Activated CD8-positive, alpha-beta T cell treated with anti-CD3 and anti-CD28 coated beads for 36 hours (primary cell): Measurements from ENCODE around the gene ZNF488. TPM values are rescaled to one million over a fixed set of nuclear protein-coding genes. Genes with fewer than 3 reads are reported as not detected.

Experiments used
- ATAC-seq: fragments of 200-7000 bp; cut with Tn5 transposase; one replicate; pipeline ENCODE4 v1.10.0; 2021; ENCODE audit warnings: mild to moderate bottlenecking, moderate library complexity
- CTCF ChIA-PET: fragments of 350-600 bp; sonication (Branson Sonifier 250); formaldehyde crosslinking; loops from one replicate; lab custom pipeline; 2021; ENCODE audit warnings: antibody characterized with exemption; lab: Charles Lee
- POLR2A ChIA-PET: fragments of 350-600 bp; sonication (Branson Sonifier 250); formaldehyde crosslinking; loops from one replicate; lab custom pipeline; 2021; ENCODE audit warnings: antibody characterized with exemption; lab: Charles Lee
- DNase-seq: peaks from one replicate; pipeline ENCODE4 v3.0.0-alpha.2; 2020
- H3K27ac Mint-ChIP-seq: one replicate; pipeline ENCODE4 v1.8.0; 2021; ENCODE audit warnings: mild to moderate bottlenecking, mixed read lengths
- H3K27me3 Mint-ChIP-seq: one replicate; pipeline ENCODE4 v1.8.0; 2021; ENCODE audit warnings: mixed read lengths
- H3K36me3 Mint-ChIP-seq: one replicate; pipeline ENCODE4 v1.8.0; 2021; ENCODE audit warnings: low read depth, mixed read lengths
- H3K4me1 Mint-ChIP-seq: one replicate; pipeline ENCODE4 v1.8.0; 2021; ENCODE audit warnings: low read depth, mixed read lengths
- H3K4me3 Mint-ChIP-seq: one replicate; pipeline ENCODE4 v1.8.0; 2021; ENCODE audit warnings: mild to moderate bottlenecking, moderate library complexity, mixed read lengths
- H3K9me3 Mint-ChIP-seq: one replicate; pipeline ENCODE4 v1.8.0; 2021; ENCODE audit warnings: mixed read lengths
- CTCF ChIP-seq: fragments of 200-600 bp; IDR thresholded peaks from one replicate; pipeline ENCODE4 v1.8.0; 2022; ENCODE audit warnings: antibody characterized with exemption, mild to moderate bottlenecking
- intact Hi-C: fragments of 100-400 bp; cut with micrococcal nuclease; formaldehyde crosslinking; loops from one replicate; pipeline ENCODE4 v1.10.0; 2022
- total RNA-seq, 2 experiments: library from RNA; stranded (reverse); gene quantifications; one replicate each; pipeline ENCODE4 v1.2.3, GENCODE V29; 2021

Gene ZNF488
- total RNA-seq, 2 experiments from 2014 or later, result 0.36 to 0.58 TPM

GRCh38 chr10:47401874-47402640 is 18.0 kb upstream of the ZNF488 start:
- Mint-ChIP-seq H3K36me3 (no peaks in the 10 kb centered on the region), H3K9me3 (no peaks in the 10 kb centered on the region), H3K27me3 (peaks cover 8% of the 10 kb centered on the region), H3K4me1 (no peaks in the 10 kb centered on the region), H3K27ac (no peak overlapping the region), H3K4me3 (no peak overlapping the region)
- CTCF ChIA-PET, result no interaction called here
- ATAC-seq, result no peak
- DNase-seq, result no peak
- intact Hi-C loops, result no loop called here
- no peak for TF ChIP-seq CTCF
- POLR2A ChIA-PET, result no interaction called here

DNA sequence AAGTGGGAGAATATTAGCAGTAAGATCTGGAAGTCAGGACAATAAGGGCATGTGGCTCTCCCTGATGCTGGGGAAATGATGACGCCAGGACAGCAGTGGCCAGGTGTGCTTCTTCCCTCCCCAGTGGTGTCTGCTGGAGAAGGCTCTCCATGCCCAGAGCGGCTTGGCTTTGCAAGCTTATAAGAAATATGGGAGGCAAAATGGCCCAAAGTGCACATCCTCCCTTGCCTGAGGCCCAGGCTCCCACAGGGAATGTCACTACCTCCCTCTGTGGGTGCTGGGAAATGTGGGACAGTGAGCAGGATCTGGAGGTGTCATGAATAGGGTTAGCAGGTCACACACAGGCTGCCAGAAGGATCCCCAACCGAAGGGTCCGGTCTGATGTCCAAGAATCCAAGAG is 17.1 kb upstream of the ZNF488 start:
- intact Hi-C loops, result no loop called here
- ATAC-seq (no peak), DNase-seq (no peak)
- no peaks in the 10 kb centered on the region for H3K36me3 Mint-ChIP-seq
- no peaks in the 10 kb centered on the region for H3K9me3 Mint-ChIP-seq
- POLR2A ChIA-PET, result no interaction called here
- CTCF ChIA-PET, result no interaction called here
- peaks cover 9% of the 10 kb centered on the region for H3K27me3 Mint-ChIP-seq
- TF ChIP-seq CTCF, result no peak
- H3K27ac Mint-ChIP-seq, result no peak overlapping the region
- H3K4me1 Mint-ChIP-seq, result no peaks in the 10 kb centered on the region
- no peak overlapping the region for H3K4me3 Mint-ChIP-seq

DNA sequence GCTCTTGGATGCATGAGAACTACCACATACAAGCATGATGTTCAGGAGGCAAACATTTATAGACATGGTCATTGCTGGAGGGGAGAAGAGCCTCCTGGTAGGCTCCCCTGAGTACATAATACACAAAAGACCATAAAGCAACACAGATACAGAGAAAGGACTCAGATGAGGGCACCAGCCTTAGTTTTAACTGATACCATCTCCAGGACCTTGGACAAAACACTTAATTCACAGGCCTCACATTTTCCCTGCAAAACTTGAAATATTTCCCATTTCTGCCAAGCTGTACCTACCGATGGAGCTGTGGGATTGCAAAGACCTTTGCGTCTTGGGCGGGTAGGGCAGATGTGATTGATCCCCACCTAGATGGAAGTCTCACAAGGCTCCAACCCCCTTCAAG is 16.7 kb upstream of the ZNF488 start:
- intact Hi-C loops, result no loop called here
- DNase-seq (no peak), ATAC-seq (no peak)
- peaks cover 9% of the 10 kb centered on the region for H3K27me3 Mint-ChIP-seq
- ChIA-PET CTCF (no interaction called here), POLR2A (no interaction called here)
- TF ChIP-seq CTCF, result no peak
- H3K27ac Mint-ChIP-seq, result no peak overlapping the region
- no peaks in the 10 kb centered on the region for H3K9me3 Mint-ChIP-seq
- no peak overlapping the region for H3K4me3 Mint-ChIP-seq
- no peaks in the 10 kb centered on the region for H3K36me3 Mint-ChIP-seq
- H3K4me1 Mint-ChIP-seq, result no peaks in the 10 kb centered on the region

GRCh38 chr10:47400251-47400650 is 16.2 kb upstream of the ZNF488 start:
- peaks cover 9% of the 10 kb centered on the region for H3K27me3 Mint-ChIP-seq
- DNase-seq (no peak), ATAC-seq (no peak)
- ChIA-PET CTCF (no interaction called here), POLR2A (no interaction called here)
- no peak for TF ChIP-seq CTCF
- H3K36me3 Mint-ChIP-seq, result no peaks in the 10 kb centered on the region
- intact Hi-C loops, result no loop called here
- H3K27ac Mint-ChIP-seq, result no peak overlapping the region
- H3K4me1 Mint-ChIP-seq, result no peaks in the 10 kb centered on the region
- no peaks in the 10 kb centered on the region for H3K9me3 Mint-ChIP-seq
- H3K4me3 Mint-ChIP-seq, result no peak overlapping the region

- no peak for DNase-seq
- Mint-ChIP-seq H3K27me3 (peaks cover 24% of the 10 kb centered on the region), H3K4me1 (no peaks in the 10 kb centered on the region), H3K27ac (no peak overlapping the region), H3K9me3 (no peaks in the 10 kb centered on the region), H3K36me3 (no peaks in the 10 kb centered on the region), H3K4me3 (no peak overlapping the region)
- ChIA-PET POLR2A (no interaction called here), CTCF (no interaction called here)
- intact Hi-C loops, result no loop called here
- ATAC-seq, result no peak
- no peak for TF ChIP-seq CTCF
These were observed 13.2 kb upstream of the ZNF488 start for GRCh38 chr10:47397256-47397655.
